Left ventricle myocardium inferior (tissue), 1 donor: ENCODE measurements around the gene FRMPD1. TPM values are rescaled to one million over a fixed set of nuclear protein-coding genes. Genes with fewer than 3 reads are reported as not detected.

Experiments
- DNase-seq: peaks from one replicate; pipeline ENCODE4 v3.0.0-alpha.2; 2020
- H3K27ac ChIP-seq: fragments of 200-600 bp; replicated peaks from 2 replicates; pipeline ENCODE4 v1.8.0; 2021
- H3K27me3 ChIP-seq: fragments of 200-600 bp; 2 replicates; pipeline ENCODE4 v1.8.0; 2021; ENCODE audit warnings: low read depth
- H3K36me3 ChIP-seq: fragments of 200-600 bp; 2 replicates; pipeline ENCODE4 v1.8.0; 2021
- H3K4me1 ChIP-seq: fragments of 200-600 bp; 2 replicates; pipeline ENCODE4 v1.8.0; 2021
- H3K4me3 ChIP-seq: fragments of 200-600 bp; 2 replicates; pipeline ENCODE4 v1.8.0; 2021; ENCODE audit warnings: mild to moderate bottlenecking, moderate library complexity
- H3K9me3 ChIP-seq: fragments of 200-600 bp; replicated peaks from 2 replicates; pipeline ENCODE4 v1.8.0; 2021
- CTCF ChIP-seq: fragments of 200-600 bp; IDR thresholded peaks from 2 replicates; pipeline ENCODE4 v1.8.0; 2021; ENCODE audit warnings: antibody characterized with exemption, mild to moderate bottlenecking, borderline replicate concordance
- intact Hi-C: fragments of 100-400 bp; cut with micrococcal nuclease; formaldehyde crosslinking; loops from one replicate; pipeline ENCODE4 v1.11.0; 2022
- total RNA-seq: library from RNA; stranded (reverse); fragmentation: NEBNext Ultra II Directional; extraction: Animal tissue kit (Norgen Biotek cat#: 25700); gene quantifications from one replicate; pipeline ENCODE4 v1.2.1, GENCODE V29; 2021
- donor health status: DM: no; HTN: yes; CAD: no; lungs with severe emphysema.

FRMPD1 gene
- total RNA-seq, 1 donor from 2014 or later: 1.1 TPM

DNA sequence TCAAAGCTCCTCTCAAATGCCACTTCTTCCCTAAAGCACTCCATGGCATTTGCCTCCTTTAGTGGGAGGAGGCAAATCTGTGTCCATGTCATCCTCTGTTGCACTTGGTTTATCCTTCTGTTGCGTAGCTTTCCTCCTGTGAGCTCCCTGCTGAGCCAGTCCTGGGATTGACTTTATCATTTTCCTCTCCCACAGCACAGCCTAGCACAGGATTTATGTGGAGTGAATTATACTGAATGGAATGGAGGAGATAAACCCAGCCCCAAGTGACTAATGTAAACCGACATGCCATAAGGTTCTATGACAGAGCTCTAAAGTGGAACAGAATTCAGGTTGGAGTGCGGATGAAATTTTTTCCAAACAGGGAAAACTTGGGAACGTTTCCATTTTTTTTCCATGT lies 31.9 kb upstream of the FRMPD1 start:
- no peaks in the 10 kb centered on the region for H3K4me1 ChIP-seq
- no peak overlapping the region for H3K27ac ChIP-seq
- no peak for DNase-seq
- TF ChIP-seq CTCF: no peak
- no peaks in the 10 kb centered on the region for H3K36me3 ChIP-seq
- H3K4me3 ChIP-seq: no peak overlapping the region
- H3K9me3 ChIP-seq: no peaks in the 10 kb centered on the region
- intact Hi-C loops: no loop called here
- no peaks in the 10 kb centered on the region for H3K27me3 ChIP-seq

DNA sequence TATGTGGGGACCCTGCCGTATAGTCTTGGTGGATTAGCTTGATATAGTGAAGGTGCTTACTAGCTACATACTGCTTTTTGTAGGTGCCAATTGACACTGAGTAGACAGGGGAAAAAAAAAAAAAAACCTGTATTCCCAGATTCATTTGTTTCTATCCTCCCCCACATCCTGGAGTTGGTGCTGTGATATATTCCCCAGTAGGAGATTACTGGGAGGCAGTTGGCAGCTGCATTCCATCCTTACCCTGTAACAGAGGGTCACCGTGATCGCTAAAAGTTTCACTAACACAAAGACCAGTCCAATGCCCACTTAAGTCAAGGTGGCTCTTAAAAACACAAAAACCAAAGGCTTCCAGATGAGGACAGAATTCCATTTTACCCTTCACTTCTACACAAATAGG lies 30.9 kb upstream of the FRMPD1 start:
- no peak overlapping the region for H3K4me3 ChIP-seq
- TF ChIP-seq CTCF: no peak
- no peaks in the 10 kb centered on the region for H3K4me1 ChIP-seq
- no peak overlapping the region for H3K27ac ChIP-seq
- no peaks in the 10 kb centered on the region for H3K27me3 ChIP-seq
- intact Hi-C loops: no loop called here
- no peaks in the 10 kb centered on the region for H3K36me3 ChIP-seq
- no peak for DNase-seq
- no peaks in the 10 kb centered on the region for H3K9me3 ChIP-seq

DNA sequence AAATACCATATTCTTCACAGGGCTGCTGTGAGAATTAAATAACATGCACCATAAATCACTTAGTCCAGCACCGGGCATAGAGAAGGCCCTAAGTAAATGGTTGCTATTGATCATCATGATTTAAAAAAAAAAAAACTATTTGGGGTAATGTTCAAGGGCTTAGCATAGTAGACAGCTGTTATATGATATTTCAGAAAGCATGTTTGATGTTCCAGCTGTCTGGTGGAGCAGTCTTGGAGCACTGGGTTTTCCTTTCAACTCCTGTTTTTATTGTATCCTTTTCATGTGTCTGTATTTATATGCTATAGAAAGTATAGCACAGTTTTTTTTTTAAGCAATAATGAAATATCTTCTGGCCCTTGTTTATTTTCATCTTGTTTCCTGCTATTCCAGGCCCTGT lies 30.4 kb upstream of the FRMPD1 start:
- intact Hi-C loops: no loop called here
- DNase-seq: no peak
- Histone ChIP-seq H3K9me3 (no peaks in the 10 kb centered on the region), H3K27ac (no peak overlapping the region), H3K36me3 (no peaks in the 10 kb centered on the region), H3K27me3 (no peaks in the 10 kb centered on the region), H3K4me3 (no peak overlapping the region), H3K4me1 (no peaks in the 10 kb centered on the region)
- TF ChIP-seq CTCF: no peak

DNA sequence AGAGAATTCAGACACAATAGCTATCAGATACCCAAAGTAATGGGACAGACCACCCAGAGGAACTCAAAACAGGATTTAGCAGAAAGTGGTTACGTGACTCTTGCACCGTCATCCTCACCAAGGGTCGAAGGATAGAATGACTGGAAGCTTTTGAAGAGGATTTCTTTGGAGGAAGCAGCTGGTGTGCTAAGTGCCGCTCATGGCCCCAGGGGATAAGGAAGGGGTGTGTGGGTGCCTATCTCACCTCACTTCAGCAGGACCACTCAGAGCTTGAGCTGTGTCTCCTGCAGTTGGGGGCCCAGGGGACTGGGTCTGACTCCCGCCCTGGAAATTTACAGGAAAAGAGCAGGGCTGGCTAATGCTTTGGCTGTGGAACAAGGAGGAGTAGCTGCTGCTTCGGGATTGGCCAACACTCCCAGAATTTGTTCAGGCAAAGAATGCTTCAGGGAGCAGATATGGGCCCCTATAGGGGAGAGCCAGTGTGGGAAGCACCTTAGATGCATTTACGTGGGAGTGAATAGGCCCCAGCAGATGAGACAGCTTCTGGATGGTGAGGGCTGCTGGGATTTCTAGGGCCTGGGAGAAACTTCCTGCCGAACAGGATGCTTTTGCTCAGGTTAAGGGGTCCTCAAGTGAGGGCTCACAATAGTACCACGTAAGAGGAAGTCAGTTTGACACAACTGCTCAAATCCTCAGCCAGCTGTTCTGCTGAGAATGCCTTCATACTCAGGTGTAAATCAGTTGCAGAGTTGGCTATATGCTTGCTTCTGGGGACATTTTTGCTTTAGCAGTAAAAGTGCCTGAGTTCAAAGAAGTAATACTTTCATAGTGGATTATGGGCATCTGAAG lies 29.3 kb upstream of the FRMPD1 start:
- H3K27me3 ChIP-seq: peaks cover 6% of the 10 kb centered on the region
- DNase-seq: no peak
- intact Hi-C loops: no loop called here

GRCh38 chr9:37622462-37622861 lies 28.3 kb upstream of the FRMPD1 start:
- peaks cover 6% of the 10 kb centered on the region for H3K27me3 ChIP-seq
- H3K9me3 ChIP-seq: no peaks in the 10 kb centered on the region
- H3K4me1 ChIP-seq: no peaks in the 10 kb centered on the region
- no peaks in the 10 kb centered on the region for H3K36me3 ChIP-seq
- no peak for TF ChIP-seq CTCF
- H3K4me3 ChIP-seq: no peak overlapping the region
- H3K27ac ChIP-seq: no peak overlapping the region
- no peak for DNase-seq
- intact Hi-C loops: no loop called here

More for the DNA sequence above, 29.3 kb upstream of the FRMPD1 start:
- Histone ChIP-seq H3K36me3 (no peaks in the 10 kb centered on the region), H3K9me3 (no peaks in the 10 kb centered on the region), H3K27ac (no peak overlapping the region), H3K4me1 (no peaks in the 10 kb centered on the region), H3K4me3 (no peak overlapping the region)
- TF ChIP-seq CTCF: no peak
